ENCODE measurements around the gene MYL12A. TPM values are rescaled to one million over a fixed set of nuclear protein-coding genes. Genes with fewer than 3 reads are reported as not detected.

Gene MYL12A
- polyA plus RNA-seq, 3 donors, result 469 to 1,360 (median 1,139) TPM

DNA sequence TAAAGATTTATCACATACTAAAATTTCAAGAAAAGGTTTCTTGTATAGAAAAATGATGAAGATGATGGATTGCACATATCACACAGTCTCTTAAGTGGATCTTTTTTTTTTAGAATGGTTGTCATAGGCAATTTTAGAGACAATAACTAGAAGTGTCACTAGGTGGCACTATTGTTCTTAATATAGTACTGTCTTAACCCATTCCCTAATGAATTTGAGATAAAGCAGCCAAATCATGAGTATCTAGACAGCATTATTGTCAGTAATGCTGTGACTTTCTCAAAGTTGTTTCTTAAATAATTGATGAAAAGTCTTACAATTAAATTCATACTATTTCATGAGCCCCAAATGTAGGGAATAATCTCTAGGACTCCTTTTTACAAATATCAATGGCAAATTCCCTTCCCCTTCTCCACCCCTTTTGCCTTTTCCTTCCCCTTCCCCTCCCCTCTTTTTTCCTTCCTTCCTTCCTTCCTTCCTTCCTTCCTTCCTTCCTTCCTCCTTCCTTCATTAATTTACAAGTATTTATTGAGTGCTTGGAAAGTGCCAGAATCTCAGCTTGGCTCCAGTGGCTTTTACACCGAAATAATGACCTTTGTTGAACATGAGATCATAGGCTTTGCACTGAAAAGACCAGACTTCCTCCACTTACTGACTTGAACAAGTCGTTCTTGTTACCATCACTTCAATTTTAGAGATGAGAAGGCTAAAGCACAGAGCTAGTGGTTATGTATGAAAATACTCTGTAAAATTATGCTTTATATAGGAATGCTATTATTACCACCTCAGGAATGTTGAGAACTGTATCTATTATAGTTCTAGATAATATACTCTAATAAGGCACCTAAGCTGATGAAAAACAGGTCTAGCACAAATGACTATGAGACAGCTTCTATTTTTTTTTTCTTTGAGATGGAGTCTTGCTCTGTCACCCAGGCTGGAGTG lies 34.1 kb downstream of the MYL12A start:
- peaks cover 0 to 4% (median 0%) of the 10 kb centered on the region in 3 donors for H3K27me3 Mint-ChIP-seq (ENCODE audit: low read depth in 3 of 3)
- H3K36me3 Mint-ChIP-seq, result peaks cover 20 to 21% of the 10 kb centered on the region in 2 donors
- H3K9me3 Mint-ChIP-seq, result peaks cover 11 to 16% (median 14%) of the 10 kb centered on the region in 7 donors
- Histone ChIP-seq H3K4me1 (ENCODE audit: control insufficient read depth in 1 of 2, insufficient read depth in 2 of 2, low read length in 2 of 2) (peaks cover 17 to 25% of the 10 kb centered on the region in 2 donors), H3K27me3 (ENCODE audit: control insufficient read depth in 2 of 2, insufficient read depth in 2 of 2, low read length in 2 of 2) (no peaks in the 10 kb centered on the region), H3K9me3 (replicated peaks in 1 of 2; ENCODE audit: control insufficient read depth in 1 of 2, insufficient read depth in 1 of 2, low read length in 2 of 2) (peaks cover 10 to 14% of the 10 kb centered on the region in 2 donors), H3K4me2 (replicated peaks; ENCODE audit: extremely low read depth, low read length, poor library complexity, severe bottlenecking) (no peak overlapping the region), H3K79me2 (ENCODE audit: insufficient read depth, low read length) (no peaks in the 10 kb centered on the region), H4K20me1 (ENCODE audit: insufficient read depth, low read length) (peaks cover 8% of the 10 kb centered on the region), H3K4me3 (replicated peaks in 1 of 3; ENCODE audit: low read depth in 2 of 3, low read length in 3 of 3) (no peak overlapping the region), H3K36me3 (replicated peaks in 1 of 2; ENCODE audit: control insufficient read depth in 1 of 2, insufficient read depth in 2 of 2, low read length in 2 of 2) (peaks cover 10 to 21% of the 10 kb centered on the region in 2 donors), H3K27ac (ENCODE audit: low read depth in 1 of 2, low read length in 2 of 2) (no peak overlapping the region), H2AFZ (ENCODE audit: insufficient read depth, low read depth, low read length, poor library complexity, severe bottlenecking) (no peak overlapping the region), H3K9ac (ENCODE audit: insufficient read depth, low read length, poor library complexity, severe bottlenecking) (no peak overlapping the region)
- H3K4me1 Mint-ChIP-seq, result peaks cover 32% of the 10 kb centered on the region
- WGBS (ENCODE audit: insufficient coverage), result no CpG with 5 or more reads among the region's 2 CpGs
- intact Hi-C loops (cut with micrococcal nuclease), result loop anchor here in 1 of 2 donors (2.0 to 10.0 kb wide), 3 partner anchors 173 to 593 kb away; partner anchors contain the start of gene TGIF1
- H3K27ac Mint-ChIP-seq, result no peak overlapping the region
- H3K4me3 Mint-ChIP-seq, result no peak overlapping the region
- TF ChIP-seq, protein P1, sequence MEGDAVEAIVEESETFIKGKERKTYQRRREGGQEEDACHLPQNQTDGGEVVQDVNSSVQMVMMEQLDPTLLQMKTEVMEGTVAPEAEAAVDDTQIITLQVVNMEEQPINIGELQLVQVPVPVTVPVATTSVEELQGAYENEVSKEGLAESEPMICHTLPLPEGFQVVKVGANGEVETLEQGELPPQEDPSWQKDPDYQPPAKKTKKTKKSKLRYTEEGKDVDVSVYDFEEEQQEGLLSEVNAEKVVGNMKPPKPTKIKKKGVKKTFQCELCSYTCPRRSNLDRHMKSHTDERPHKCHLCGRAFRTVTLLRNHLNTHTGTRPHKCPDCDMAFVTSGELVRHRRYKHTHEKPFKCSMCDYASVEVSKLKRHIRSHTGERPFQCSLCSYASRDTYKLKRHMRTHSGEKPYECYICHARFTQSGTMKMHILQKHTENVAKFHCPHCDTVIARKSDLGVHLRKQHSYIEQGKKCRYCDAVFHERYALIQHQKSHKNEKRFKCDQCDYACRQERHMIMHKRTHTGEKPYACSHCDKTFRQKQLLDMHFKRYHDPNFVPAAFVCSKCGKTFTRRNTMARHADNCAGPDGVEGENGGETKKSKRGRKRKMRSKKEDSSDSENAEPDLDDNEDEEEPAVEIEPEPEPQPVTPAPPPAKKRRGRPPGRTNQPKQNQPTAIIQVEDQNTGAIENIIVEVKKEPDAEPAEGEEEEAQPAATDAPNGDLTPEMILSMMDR (IDR thresholded peaks at IDR 0.05), result peak; percentile 82
- peak; percentile 57 to 90 (median 68) for DNase-seq

DNA sequence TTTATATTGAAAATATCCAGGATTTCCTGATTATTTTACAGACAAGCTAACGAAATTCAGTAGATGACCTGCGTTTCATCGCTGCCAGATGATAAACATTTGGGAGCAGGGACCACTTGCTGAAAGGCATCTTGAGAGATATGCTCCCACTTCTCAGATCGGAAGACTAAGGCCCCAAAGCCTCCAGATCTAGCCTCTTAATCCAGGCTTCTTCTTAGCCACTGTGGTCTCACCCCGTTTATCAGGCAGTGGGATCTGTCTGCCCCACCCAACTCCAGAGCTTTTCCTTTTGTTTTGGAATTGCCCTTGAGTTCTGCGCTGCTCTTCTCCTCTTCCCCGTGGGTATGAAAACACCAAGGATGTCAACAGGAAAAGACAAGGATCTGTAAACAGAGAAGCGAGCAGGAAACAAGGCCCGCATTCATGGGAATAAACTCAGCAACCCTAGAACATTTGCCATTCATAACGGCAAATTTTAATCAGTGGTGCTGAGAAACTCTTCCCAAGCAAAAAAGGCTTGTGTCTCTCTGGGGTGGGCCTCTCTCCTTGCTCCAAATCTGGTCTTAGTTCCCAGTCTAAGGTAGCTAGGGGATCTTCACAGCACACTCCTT lies 35.8 kb downstream of the MYL12A start:
- intact Hi-C loops (cut with micrococcal nuclease), result loop anchor here in 1 of 2 donors (10.0 kb wide), 2 partner anchors 171 to 591 kb away; partner anchors contain the start of gene TGIF1
- Histone ChIP-seq H2AFZ (ENCODE audit: insufficient read depth, low read depth, low read length, poor library complexity, severe bottlenecking) (no peak overlapping the region), H3K4me2 (replicated peaks; ENCODE audit: extremely low read depth, low read length, poor library complexity, severe bottlenecking) (no peak overlapping the region)

More for the DNA sequence above, 35.8 kb downstream of the MYL12A start:
- Mint-ChIP-seq H3K9me3 (peaks cover 16 to 27% (median 19%) of the 10 kb centered on the region in 7 donors), H3K4me3 (no peak overlapping the region), H3K4me1 (peaks cover 24% of the 10 kb centered on the region), H3K27ac (no peak overlapping the region), H3K36me3 (peaks cover 8% of the 10 kb centered on the region in 2 donors), H3K27me3 (ENCODE audit: low read depth in 3 of 3) (peaks cover 0 to 4% (median 0%) of the 10 kb centered on the region in 3 donors)
- Histone ChIP-seq H3K4me3 (replicated peaks in 1 of 3; ENCODE audit: low read depth in 2 of 3, low read length in 3 of 3) (no peak overlapping the region), H3K79me2 (ENCODE audit: insufficient read depth, low read length) (no peaks in the 10 kb centered on the region), H3K4me1 (ENCODE audit: control insufficient read depth in 1 of 2, insufficient read depth in 2 of 2, low read length in 2 of 2) (peaks cover 15 to 16% of the 10 kb centered on the region in 2 donors), H3K27me3 (ENCODE audit: control insufficient read depth in 2 of 2, insufficient read depth in 2 of 2, low read length in 2 of 2) (no peaks in the 10 kb centered on the region), H3K27ac (ENCODE audit: low read depth in 1 of 2, low read length in 2 of 2) (no peak overlapping the region), H3K9ac (ENCODE audit: insufficient read depth, low read length, poor library complexity, severe bottlenecking) (no peak overlapping the region), H4K20me1 (ENCODE audit: insufficient read depth, low read length) (peaks cover 3% of the 10 kb centered on the region), H3K9me3 (replicated peaks in 1 of 2; ENCODE audit: control insufficient read depth in 1 of 2, insufficient read depth in 1 of 2, low read length in 2 of 2) (peaks cover 10 to 14% of the 10 kb centered on the region in 2 donors), H3K36me3 (replicated peaks in 1 of 2; ENCODE audit: control insufficient read depth in 1 of 2, insufficient read depth in 2 of 2, low read length in 2 of 2) (peaks cover 3 to 5% of the 10 kb centered on the region in 2 donors)
- no peak for DNase-seq
- TF ChIP-seq, protein P1 (IDR thresholded peaks at IDR 0.05), result no peak
- WGBS (ENCODE audit: insufficient coverage), result over 99% methylated on average over 7 of the region's 10 CpGs

Measured in CD14-positive monocyte (primary cell).